Measurements from ENCODE around the gene LYPD4.

- TF ChIP-seq POLR2A (IDR thresholded peaks at IDR 0.05) (no peak), CTCF (IDR thresholded peaks at IDR 0.05) (no peak)
These were observed 41.7 kb downstream of the LYPD4 start for GRCh38 chr19:41802770-41803169.
